HepG2 (cell line): ENCODE measurements around the gene MRPS25. TPM values are rescaled to one million over a fixed set of nuclear protein-coding genes. Genes with fewer than 3 reads are reported as not detected.

ENCODE experiments used
- ATAC-seq: fragments of 200-7000 bp; cut with Tn5 transposase; 3 replicates; pipeline ENCODE4 v1.9.1; 2020; ENCODE audit warnings: mild to moderate bottlenecking, moderate library complexity
- BruUV-seq: library from RNA; stranded (reverse); fragments of 400-500 nt; replicated peaks from 2 replicates; lab custom pipeline; 2021; lab: Mats Ljungman, UMichigan
- CTCF ChIA-PET: fragments of 300-600 bp; formaldehyde crosslinking; extraction: SDS; loops from one replicate; lab custom pipeline; 2021; ENCODE audit warnings: low total read pairs, inconsistent platforms, low intra/inter-chr PET ratio; lab: Yijun Ruan, JAX
- POLR2A ChIA-PET: fragments of 350-600 bp; sonication (Branson Sonifier 250); formaldehyde crosslinking; loops from one replicate; lab custom pipeline; 2020; ENCODE audit warnings: antibody characterized with exemption, inconsistent platforms; lab: Yijun Ruan, JAX
- DNase-seq: peaks from one replicate; pipeline ENCODE4 v3.0.0-alpha.2; 2015; ENCODE audit warnings: low spot score
- FAIRE-seq: peaks from 3 replicates; lab custom pipeline; 2011; peaks lifted over from hg19 to GRCh38; lab: Jason Lieb, UNC
- H2AFZ ChIP-seq: one replicate; pipeline ENCODE4 v1.6.1; 2011; ENCODE audit warnings: low read length, inconsistent platforms
- H3K27ac ChIP-seq: fragments of 300-600 bp; 3 replicates; pipeline ENCODE4 v1.8.0; 2011; ENCODE audit warnings: mixed run types, mild to moderate bottlenecking, mixed read lengths, low read length, inconsistent platforms; ENCODE audit not compliant: insufficient read depth; ENCODE audit errors: extremely low read length
- H3K27me3 ChIP-seq, 2 experiments: fragments of 200-600 bp in 1 of 2; 2 replicates in 1 of 2; 3 replicates in 1 of 2; pipeline versions ENCODE4 v1.6.0 to v1.8.0; 2011; ENCODE audit warnings: low read length in 2 of 2, mild to moderate bottlenecking in 2 of 2, moderate library complexity in 2 of 2, inconsistent platforms in 1 of 2; ENCODE audit not compliant: insufficient read depth in 2 of 2, control insufficient read depth in 1 of 2
- H3K36me3 ChIP-seq, 2 experiments: fragments of 200-600 bp in 1 of 2; replicated peaks in 1 of 2; 2 replicates in 1 of 2; 3 replicates in 1 of 2; pipeline versions ENCODE4 v1.5.1 to v1.8.0; 2011; ENCODE audit warnings: low read length in 2 of 2, inconsistent platforms in 1 of 2; ENCODE audit not compliant: insufficient read depth in 2 of 2, control insufficient read depth in 1 of 2
- H3K4me1 ChIP-seq: 2 replicates; pipeline ENCODE4 v1.5.1; 2012; ENCODE audit warnings: low read length, inconsistent platforms; ENCODE audit not compliant: insufficient read depth
- H3K4me2 ChIP-seq: 2 replicates; pipeline ENCODE4 v1.6.0; 2011; ENCODE audit warnings: low read depth, low read length, inconsistent platforms
- H3K4me3 ChIP-seq, 3 experiments: fragments of 200-600 bp in 1 of 3; sonication (generic), shearing (Covaris generic) in 1 of 3; replicated peaks in 1 of 3; 2 replicates each; pipeline ENCODE4 v1.5.1; 2011 to 2016; ENCODE audit warnings: low read length in 3 of 3, inconsistent platforms in 2 of 3, low read depth in 2 of 3, mild to moderate bottlenecking in 2 of 3, control low read depth in 1 of 3, mixed read lengths in 1 of 3; ENCODE audit not compliant: insufficient read depth in 1 of 3
- H3K79me2 ChIP-seq: one replicate; pipeline ENCODE4 v1.6.1; 2011; ENCODE audit warnings: low read length, inconsistent platforms; ENCODE audit not compliant: insufficient read depth
- H3K9ac ChIP-seq: 2 replicates; pipeline ENCODE4 v1.6.0; 2011; ENCODE audit warnings: mild to moderate bottlenecking, low read depth, low read length, inconsistent platforms; ENCODE audit not compliant: insufficient read depth
- H3K9me3 ChIP-seq: 2 replicates; pipeline ENCODE4 v1.5.1; 2012; ENCODE audit warnings: mild to moderate bottlenecking, low read length
- H4K20me1 ChIP-seq: 2 replicates; pipeline ENCODE4 v1.6.0; 2011; ENCODE audit warnings: inconsistent platforms, mild to moderate bottlenecking, low read length, moderate library complexity; ENCODE audit not compliant: insufficient read depth
- ATF1 ChIP-seq: IDR thresholded peaks from 2 replicates; pipeline ENCODE4 v1.6.1; 2016; ENCODE audit warnings: mild to moderate bottlenecking, control low read depth
- KLF16 ChIP-seq, 2 experiments: sonication (generic) in 1 of 2; formaldehyde crosslinking in 1 of 2; IDR thresholded peaks; 2 replicates each; pipeline versions ENCODE4 v1.6.1 to v1.8.0; 2016 to 2023; ENCODE audit warnings: missing genetic modification reagents in 2 of 2, missing compliant biosample characterization in 1 of 2
- PHF8 ChIP-seq: sonication (generic); formaldehyde crosslinking; IDR thresholded peaks from 2 replicates; pipeline ENCODE4 v1.5.0; 2020; ENCODE audit warnings: missing genetic modification reagents
- RNF219 ChIP-seq: sonication (generic); formaldehyde crosslinking; IDR thresholded peaks from 2 replicates; pipeline ENCODE4 v1.5.0; 2020; ENCODE audit warnings: mild to moderate bottlenecking, missing genetic modification reagents
- SIN3A ChIP-seq: IDR thresholded peaks from 2 replicates; pipeline ENCODE4 v1.6.1; 2011; ENCODE audit warnings: low read depth, mild to moderate bottlenecking, control low read depth, low read length, borderline replicate concordance
- TAF1 ChIP-seq: sonication (generic); formaldehyde crosslinking; IDR thresholded peaks from 2 replicates; pipeline ENCODE4 v1.4.0; 2020; ENCODE audit warnings: missing genetic modification reagents
- ZBTB38 ChIP-seq: sonication (generic); formaldehyde crosslinking; IDR thresholded peaks from 2 replicates; pipeline ENCODE4 v1.5.1; 2020; ENCODE audit warnings: mild to moderate bottlenecking, missing genetic modification reagents
- ZNF230 ChIP-seq: sonication (generic); formaldehyde crosslinking; IDR thresholded peaks from 2 replicates; pipeline ENCODE4 v1.4.0; 2020; ENCODE audit warnings: mild to moderate bottlenecking, missing genetic modification reagents
- ZNF407 ChIP-seq: sonication (generic); formaldehyde crosslinking; IDR thresholded peaks from one replicate; pipeline ENCODE4 v1.5.1; 2020; ENCODE audit warnings: mild to moderate bottlenecking, missing genetic modification reagents; ENCODE audit errors: not compliant biosample characterization
- WGBS: methylation state at CpG from one replicate; pipeline ENCODE4 v1.1.6; 2017; ENCODE audit warnings: low lambda C conversion rate; 5-methylcytosine and 5-hydroxymethylcytosine counted together
- in situ Hi-C: cut with HindIII; loops from 2 replicates; pipeline ENCODE4 v1.10.0; 2017; ENCODE audit warnings: low pct_unique_long_range_greater_than_20kb; ENCODE audit not compliant: extremely low pct_ligation_motif_present
- intact Hi-C: fragments of 100-400 bp; cut with micrococcal nuclease; formaldehyde crosslinking; loops from one replicate; pipeline ENCODE4 v1.10.0; 2022; ENCODE audit not compliant: unreplicated experiment
- polyA plus RNA-seq, 8 experiments: library from polyadenylated mRNA; depleted of rRNA in 3 of 8; stranded (reverse) in 7 of 8; unstranded in 1 of 8; fragments of >200 nt; fragmentation: Illumina TruSeq in 4 of 8; extraction: Trizol in 4 of 8; gene quantifications; 2 replicates each; pipeline versions ENCODE4 v1.2.1 to v1.2.3, GENCODE V29; 2011 to 2016; ENCODE audit warnings: low read depth in 4 of 8, missing spikeins in 1 of 8, mixed read lengths in 1 of 8; ENCODE audit not compliant: insufficient read depth in 1 of 8
- total RNA-seq, 5 experiments: library from RNA; depleted of rRNA; stranded (reverse); fragments of >200 nt; fragmentation: Illumina TruSeq; extraction: Trizol; gene quantifications; 2 replicates each; pipeline ENCODE4 v1.2.3, GENCODE V29; 2016; ENCODE audit warnings: low read depth in 1 of 5
- TF ChIP-seq, protein P1 (sequence below): sonication (generic); formaldehyde crosslinking; IDR thresholded peaks from 2 replicates; pipeline ENCODE4 v1.8.1; 2023; ENCODE audit warnings: missing genetic modification reagents, inconsistent platforms, borderline replicate concordance

Gene MRPS25
- total and polyA plus RNA-seq, 2 of the 13 experiments (the other 11 are each of a cell fraction or from before 2014, with no cell fraction given), result 60.1 to 74.3 TPM

DNA sequence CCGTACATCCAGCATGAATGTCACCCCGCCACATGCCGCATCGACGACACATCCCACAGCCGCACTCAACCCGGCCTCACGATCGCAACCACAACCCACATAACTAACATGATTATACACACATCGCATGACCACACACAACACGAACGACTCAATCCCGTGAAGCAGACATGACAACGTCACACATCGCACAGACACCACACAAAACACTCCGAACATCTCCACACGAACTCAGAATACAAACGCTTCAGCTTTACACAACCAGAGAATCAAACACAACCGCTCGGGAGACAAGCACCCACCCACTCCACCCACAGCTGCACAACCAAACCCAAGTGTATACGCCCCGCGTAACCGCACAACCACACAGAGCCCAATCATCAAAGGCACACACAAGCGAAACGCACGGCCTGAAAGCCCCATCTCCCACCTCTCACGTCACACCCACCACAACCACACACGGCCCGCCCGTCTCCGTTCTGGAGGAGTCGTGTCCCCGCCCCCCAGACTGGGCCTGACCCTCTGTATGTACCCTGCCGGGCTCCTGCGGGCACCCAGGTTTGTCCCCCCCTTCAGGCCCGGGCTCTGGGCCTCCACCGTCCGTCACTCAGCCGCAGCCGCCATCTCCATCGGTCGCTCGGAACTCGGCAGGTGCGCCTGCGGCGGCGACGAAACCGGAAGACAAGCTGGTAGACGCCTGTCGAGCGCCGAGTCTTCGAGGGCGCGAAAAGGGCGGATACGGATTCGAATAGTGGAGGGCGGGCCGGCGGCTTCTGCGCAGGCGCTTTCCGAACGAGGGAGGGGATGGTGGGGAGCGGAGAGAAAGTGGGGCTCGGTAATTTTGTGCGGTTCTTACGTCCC is 33.6 kb upstream of the MRPS25 start, which contains the start of gene RBSN:
Gene RBSN, minus strand, starts transcription at position 646 of the 861 bp plus-strand sequence. CDS start 3,028 bp downstream, outside the sequence.
- Histone ChIP-seq H3K36me3 (peaks cover 10 to 23% of the 10 kb centered on the region in 2 experiments), H4K20me1 (no peaks in the 10 kb centered on the region), H3K27me3 (peaks cover 0 to 1% of the 10 kb centered on the region in 2 experiments; a peak in 2 of 5 replicates), H3K4me3 (peak within 1 kb of the TSS; percentile 82 to 96 (median 93)), H3K4me2 (peak within 1 kb of the TSS; percentile 94), H3K9me3 (no peaks in the 10 kb centered on the region), H2AFZ (peak within 1 kb of the TSS; percentile 93), H3K9ac (peak within 1 kb of the TSS; percentile 86), H3K27ac (peak within 1 kb of the TSS; percentile 70), H3K4me1 (peaks cover 35% of the 10 kb centered on the region), H3K79me2 (peaks cover 17% of the 10 kb centered on the region)
- WGBS, result under 1% methylated on average over 52 of the region's 72 CpGs
- DNase-seq (peak; percentile 88), FAIRE-seq (peak; percentile 67), ATAC-seq (peak; percentile 87)
- BruUV-seq, result no TSS peak
- intact Hi-C loops (no loop called here), in situ Hi-C loops (no loop called here)
- POLR2A ChIA-PET, result interaction anchor here (1.0 to 2.4 kb wide), 5 partner anchors 8 to 150 kb away, joined by 3 to 17 read pairs (median 4); partner anchors contain the start of genes CAPN7 and MRPS25
- CTCF ChIA-PET, result no interaction called here
- TF ChIP-seq KLF16 (CRISPR knock-in tag; IDR thresholded peaks at IDR 0.05) (peak in 1 of 2 experiments; percentile 98; a peak in 2 of 4 replicates), SIN3A (peak; percentile 96; the same call in 1 of the 2 replicates), ZBTB38 (CRISPR knock-in tag) (no peak; the same call in 1 of the 2 replicates), ZNF407 (CRISPR knock-in tag) (peak; percentile 96), ATF1 (CRISPR knock-in tag) (peak; percentile 91), RNF219 (CRISPR knock-in tag) (no peak), PHF8 (CRISPR knock-in tag) (peak; percentile 98), ZNF230 (CRISPR knock-in tag) (peak; percentile 89; the same call in 1 of the 2 replicates), TAF1 (peak; percentile 91)
- TF ChIP-seq, protein P1, sequence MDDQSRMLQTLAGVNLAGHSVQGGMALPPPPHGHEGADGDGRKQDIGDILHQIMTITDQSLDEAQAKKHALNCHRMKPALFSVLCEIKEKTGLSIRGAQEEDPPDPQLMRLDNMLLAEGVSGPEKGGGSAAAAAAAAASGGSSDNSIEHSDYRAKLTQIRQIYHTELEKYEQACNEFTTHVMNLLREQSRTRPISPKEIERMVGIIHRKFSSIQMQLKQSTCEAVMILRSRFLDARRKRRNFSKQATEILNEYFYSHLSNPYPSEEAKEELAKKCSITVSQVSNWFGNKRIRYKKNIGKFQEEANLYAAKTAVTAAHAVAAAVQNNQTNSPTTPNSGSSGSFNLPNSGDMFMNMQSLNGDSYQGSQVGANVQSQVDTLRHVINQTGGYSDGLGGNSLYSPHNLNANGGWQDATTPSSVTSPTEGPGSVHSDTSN, result 0 out of 2 replicates have a peak, but pooled peaks have one; percentile 47
